ENCODE data around the gene PALD1.

PALD1 gene

DNA sequence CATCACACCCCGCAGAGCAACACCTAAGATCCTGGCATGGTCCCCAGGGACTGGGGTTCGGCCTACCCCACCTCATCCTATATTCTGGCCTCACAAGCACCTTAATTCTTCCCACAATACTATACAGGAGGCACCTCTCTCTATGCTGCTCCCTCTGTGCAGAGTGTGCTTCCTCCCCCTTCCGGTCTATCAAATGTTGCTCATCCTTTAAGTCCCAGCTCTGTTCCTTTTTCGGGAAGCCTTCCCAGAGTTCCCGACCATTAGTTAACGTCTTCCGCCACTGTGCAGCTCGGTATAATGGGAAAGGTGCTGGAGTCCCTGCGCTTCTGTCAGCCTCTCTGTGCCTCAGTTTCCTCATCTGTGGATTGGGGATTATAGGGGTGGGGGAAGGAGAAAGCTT, 21.8 kb downstream of the PALD1 start:
- Histone ChIP-seq H3K4me1 (ENCODE audit: control insufficient read depth, low read length) (peaks cover 58% of the 10 kb centered on the region), H3K4me3 (ENCODE audit: low read length) (no peak overlapping the region), H4K20me1 (ENCODE audit: control insufficient read depth, insufficient read depth, low read depth, low read length) (0 out of 2 replicates have a peak, but pooled peaks cover 11% of the 10 kb centered on the region), H3K27me3 (ENCODE audit: control insufficient read depth, low read length) (no peaks in the 10 kb centered on the region), H3K9me2 (replicated peaks; ENCODE audit: control insufficient read depth, low read length) (no peaks in the 10 kb centered on the region), H3K4me2 (ENCODE audit: low read length) (peak overlapping the region; percentile 48; the same call in 1 of the 2 replicates), H3F3A (ENCODE audit: control insufficient read depth, insufficient read depth) (no peaks in the 10 kb centered on the region), H3K9me3 (ENCODE audit: control insufficient read depth, insufficient read depth, low read length) (no peaks in the 10 kb centered on the region), H3K79me2 (ENCODE audit: control insufficient read depth, low read length) (peaks cover 96% of the 10 kb centered on the region), H3K27ac (ENCODE audit: low read depth, low read length) (no peak overlapping the region), H3K36me3 (ENCODE audit: control insufficient read depth, low read length) (peaks cover 37% of the 10 kb centered on the region)
- TF ChIP-seq, protein P1, sequence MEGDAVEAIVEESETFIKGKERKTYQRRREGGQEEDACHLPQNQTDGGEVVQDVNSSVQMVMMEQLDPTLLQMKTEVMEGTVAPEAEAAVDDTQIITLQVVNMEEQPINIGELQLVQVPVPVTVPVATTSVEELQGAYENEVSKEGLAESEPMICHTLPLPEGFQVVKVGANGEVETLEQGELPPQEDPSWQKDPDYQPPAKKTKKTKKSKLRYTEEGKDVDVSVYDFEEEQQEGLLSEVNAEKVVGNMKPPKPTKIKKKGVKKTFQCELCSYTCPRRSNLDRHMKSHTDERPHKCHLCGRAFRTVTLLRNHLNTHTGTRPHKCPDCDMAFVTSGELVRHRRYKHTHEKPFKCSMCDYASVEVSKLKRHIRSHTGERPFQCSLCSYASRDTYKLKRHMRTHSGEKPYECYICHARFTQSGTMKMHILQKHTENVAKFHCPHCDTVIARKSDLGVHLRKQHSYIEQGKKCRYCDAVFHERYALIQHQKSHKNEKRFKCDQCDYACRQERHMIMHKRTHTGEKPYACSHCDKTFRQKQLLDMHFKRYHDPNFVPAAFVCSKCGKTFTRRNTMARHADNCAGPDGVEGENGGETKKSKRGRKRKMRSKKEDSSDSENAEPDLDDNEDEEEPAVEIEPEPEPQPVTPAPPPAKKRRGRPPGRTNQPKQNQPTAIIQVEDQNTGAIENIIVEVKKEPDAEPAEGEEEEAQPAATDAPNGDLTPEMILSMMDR (IDR thresholded peaks at IDR 0.05; ENCODE audit: low read depth, low read length, poor library complexity, severe bottlenecking), result no peak
- TF ChIP-seq EZH2phosphoT487 (IDR thresholded peaks at IDR 0.05; ENCODE audit: borderline replicate concordance, low read length), result no peak

DNA sequence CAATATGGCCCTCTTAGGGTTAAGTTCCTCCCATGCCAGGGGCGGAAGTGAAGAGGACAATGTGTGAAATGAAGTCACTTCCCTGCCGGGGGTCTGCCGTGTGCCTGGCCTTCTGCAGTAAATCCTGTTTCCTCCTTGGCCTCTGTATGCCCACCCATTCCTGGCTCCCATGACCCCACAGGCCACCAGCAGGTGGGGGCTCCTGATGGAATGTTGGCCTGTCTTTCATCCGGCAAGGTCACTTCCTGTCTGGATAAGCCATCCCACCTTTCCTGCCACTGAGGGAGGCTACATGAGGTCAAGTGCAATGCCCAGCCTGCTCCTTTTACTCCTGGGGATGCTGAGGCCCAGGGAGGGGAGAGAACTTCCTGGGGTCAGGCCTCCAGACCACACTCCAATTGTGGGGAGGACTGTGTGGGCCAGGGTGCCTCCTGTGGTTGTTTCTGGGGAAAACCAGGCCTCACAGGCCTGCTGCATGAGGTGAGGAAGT, 22.3 kb downstream of the PALD1 start:
- peaks cover 53% of the 10 kb centered on the region for H3K4me1 ChIP-seq (ENCODE audit: control insufficient read depth, low read length)
- H3K4me2 ChIP-seq (ENCODE audit: low read length), result no peak overlapping the region
- H3K9me3 ChIP-seq (ENCODE audit: control insufficient read depth, insufficient read depth, low read length), result no peaks in the 10 kb centered on the region
- H4K20me1 ChIP-seq (ENCODE audit: control insufficient read depth, insufficient read depth, low read depth, low read length), result 0 out of 2 replicates have a peak, but pooled peaks cover 11% of the 10 kb centered on the region
- H3K79me2 ChIP-seq (ENCODE audit: control insufficient read depth, low read length), result peaks cover 96% of the 10 kb centered on the region
- no peaks in the 10 kb centered on the region for H3K9me2 ChIP-seq (replicated peaks; ENCODE audit: control insufficient read depth, low read length)
- H3K27ac ChIP-seq (ENCODE audit: low read depth, low read length), result no peak overlapping the region
- TF ChIP-seq, protein P1 (IDR thresholded peaks at IDR 0.05; ENCODE audit: low read depth, low read length, poor library complexity, severe bottlenecking), result no peak
- no peak for TF ChIP-seq EZH2phosphoT487 (IDR thresholded peaks at IDR 0.05; ENCODE audit: borderline replicate concordance, low read length)
- H3F3A ChIP-seq (ENCODE audit: control insufficient read depth, insufficient read depth), result no peaks in the 10 kb centered on the region
- no peaks in the 10 kb centered on the region for H3K27me3 ChIP-seq (ENCODE audit: control insufficient read depth, low read length)
- H3K36me3 ChIP-seq (ENCODE audit: control insufficient read depth, low read length), result peaks cover 37% of the 10 kb centered on the region
- H3K4me3 ChIP-seq (ENCODE audit: low read length), result no peak overlapping the region

DNA sequence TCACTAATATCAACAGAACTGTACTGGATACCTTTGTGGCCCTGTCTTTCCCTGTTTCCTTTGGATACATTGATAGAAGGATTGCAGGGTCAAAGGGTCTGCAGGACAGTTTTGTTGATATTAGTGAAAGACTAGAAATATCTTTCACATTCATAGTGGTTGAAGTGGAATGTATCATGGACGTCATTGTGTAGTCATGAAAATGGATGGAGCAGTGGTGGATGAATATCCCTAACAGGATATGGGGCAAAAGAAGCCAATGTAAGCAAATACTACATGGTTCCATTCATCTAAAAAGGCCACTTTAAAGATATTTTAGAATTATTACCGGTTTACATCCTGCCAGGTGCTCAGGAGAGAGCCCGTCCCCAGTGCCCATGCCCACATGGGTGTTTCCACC, 23.8 kb downstream of the PALD1 start:
- H3K4me3 ChIP-seq (ENCODE audit: low read length), result no peak overlapping the region
- H3F3A ChIP-seq (ENCODE audit: control insufficient read depth, insufficient read depth), result no peaks in the 10 kb centered on the region
- no peak overlapping the region for H3K4me2 ChIP-seq (ENCODE audit: low read length)
- H3K79me2 ChIP-seq (ENCODE audit: control insufficient read depth, low read length), result peaks cover 91% of the 10 kb centered on the region
- peaks cover 47% of the 10 kb centered on the region for H3K4me1 ChIP-seq (ENCODE audit: control insufficient read depth, low read length)
- H3K9me2 ChIP-seq (replicated peaks; ENCODE audit: control insufficient read depth, low read length), result no peaks in the 10 kb centered on the region
- no peaks in the 10 kb centered on the region for H3K27me3 ChIP-seq (ENCODE audit: control insufficient read depth, low read length)
- no peaks in the 10 kb centered on the region for H3K9me3 ChIP-seq (ENCODE audit: control insufficient read depth, insufficient read depth, low read length)
- TF ChIP-seq EZH2phosphoT487 (IDR thresholded peaks at IDR 0.05; ENCODE audit: borderline replicate concordance, low read length), result no peak
- 0 out of 2 replicates have a peak, but pooled peaks cover 11% of the 10 kb centered on the region for H4K20me1 ChIP-seq (ENCODE audit: control insufficient read depth, insufficient read depth, low read depth, low read length)
- H3K27ac ChIP-seq (ENCODE audit: low read depth, low read length), result no peak overlapping the region
- H3K36me3 ChIP-seq (ENCODE audit: control insufficient read depth, low read length), result peaks cover 25% of the 10 kb centered on the region

DNA sequence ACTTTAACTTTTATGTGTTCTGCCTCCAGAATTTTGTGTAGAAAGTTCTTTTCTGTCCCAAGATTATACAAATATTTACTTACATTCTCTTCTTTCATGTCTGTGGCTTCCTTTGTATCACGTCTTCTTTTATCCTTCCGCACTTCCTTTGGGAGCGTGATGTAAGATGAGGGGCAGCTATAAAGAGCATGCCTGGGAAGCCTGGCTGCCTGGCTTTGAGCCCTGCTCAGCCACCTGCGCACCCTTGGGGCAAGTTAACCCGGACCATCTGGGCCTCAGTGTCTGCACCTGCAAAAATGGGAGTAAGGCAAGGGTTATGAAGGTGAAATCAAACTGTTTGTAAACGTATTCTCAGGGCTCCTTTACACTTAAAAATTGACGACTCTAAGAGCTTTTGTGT, 25.2 kb downstream of the PALD1 start:
- TF ChIP-seq, protein P1 (IDR thresholded peaks at IDR 0.05; ENCODE audit: low read depth, low read length, poor library complexity, severe bottlenecking), result no peak
- no peak for TF ChIP-seq EZH2phosphoT487 (IDR thresholded peaks at IDR 0.05; ENCODE audit: borderline replicate concordance, low read length)
- H3K4me3 ChIP-seq (ENCODE audit: low read length), result no peak overlapping the region
- no peak overlapping the region for H3K27ac ChIP-seq (ENCODE audit: low read depth, low read length)
- H3K4me2 ChIP-seq (ENCODE audit: low read length), result no peak overlapping the region
- no peaks in the 10 kb centered on the region for H3K9me3 ChIP-seq (ENCODE audit: control insufficient read depth, insufficient read depth, low read length)
- H3K36me3 ChIP-seq (ENCODE audit: control insufficient read depth, low read length), result peaks cover 16% of the 10 kb centered on the region
- no peaks in the 10 kb centered on the region for H3K9me2 ChIP-seq (replicated peaks; ENCODE audit: control insufficient read depth, low read length)
- H3K4me1 ChIP-seq (ENCODE audit: control insufficient read depth, low read length), result peaks cover 48% of the 10 kb centered on the region
- H3F3A ChIP-seq (ENCODE audit: control insufficient read depth, insufficient read depth), result no peaks in the 10 kb centered on the region
- H3K27me3 ChIP-seq (ENCODE audit: control insufficient read depth, low read length), result no peaks in the 10 kb centered on the region
- H3K79me2 ChIP-seq (ENCODE audit: control insufficient read depth, low read length), result peaks cover 91% of the 10 kb centered on the region
- H4K20me1 ChIP-seq (ENCODE audit: control insufficient read depth, insufficient read depth, low read depth, low read length), result peaks cover 15% of the 10 kb centered on the region; the same call in 1 of the 2 replicates

Data from DOHH2 (cell line).